ENCODE results near the gene KCNIP4.

Gene KCNIP4

GRCh38 chr4:21554500-21554899 lies 394.1 kb downstream of the KCNIP4 start:
- no peak for DNase-seq

- no peak for DNase-seq
These were observed 394.5 kb downstream of the KCNIP4 start for GRCh38 chr4:21554066-21554465.

GRCh38 chr4:21552455-21552854 lies 396.1 kb downstream of the KCNIP4 start:
- DNase-seq, result no peak

GRCh38 chr4:21544955-21545354 lies 403.6 kb downstream of the KCNIP4 start:
- DNase-seq, result no peak

GRCh38 chr4:21544415-21544814 lies 404.2 kb downstream of the KCNIP4 start:
- DNase-seq, result no peak

GRCh38 chr4:21543514-21543913 lies 405.1 kb downstream of the KCNIP4 start:
- no peak for DNase-seq

- DNase-seq, result no peak
These were observed 412.7 kb downstream of the KCNIP4 start for GRCh38 chr4:21535898-21536297.

GRCh38 chr4:21531048-21531447 lies 417.5 kb downstream of the KCNIP4 start:
- no peak for DNase-seq

- DNase-seq, result no peak
These were observed 419.4 kb downstream of the KCNIP4 start for GRCh38 chr4:21529214-21529613.

GRCh38 chr4:21522296-21522695 lies 426.3 kb downstream of the KCNIP4 start:
- DNase-seq, result no peak

GRCh38 chr4:21517126-21517859 lies 431.3 kb downstream of the KCNIP4 start:
- DNase-seq, result no peak

GRCh38 chr4:21514022-21514694 lies 434.4 kb downstream of the KCNIP4 start:
- no peak for DNase-seq

- no peak for DNase-seq
These were observed 436.2 kb downstream of the KCNIP4 start for GRCh38 chr4:21512353-21512752.

- DNase-seq, result no peak
These were observed 441.1 kb downstream of the KCNIP4 start for GRCh38 chr4:21507439-21507838.

- DNase-seq, result no peak
These were observed 457.9 kb downstream of the KCNIP4 start for GRCh38 chr4:21490682-21491081.

- DNase-seq, result no peak
These were observed 471.8 kb downstream of the KCNIP4 start for GRCh38 chr4:21476757-21477156.

- no peak for DNase-seq
These were observed 474.4 kb downstream of the KCNIP4 start for GRCh38 chr4:21474195-21474594.

GRCh38 chr4:21470535-21470934 lies 478.0 kb downstream of the KCNIP4 start:
- DNase-seq, result no peak

- no peak for DNase-seq
These were observed 478.9 kb downstream of the KCNIP4 start for GRCh38 chr4:21469438-21470300.

- DNase-seq, result no peak
These were observed 481.0 kb downstream of the KCNIP4 start for GRCh38 chr4:21467551-21467950.

GRCh38 chr4:21457086-21457840 lies 491.3 kb downstream of the KCNIP4 start:
- no peak for DNase-seq

- no peak for DNase-seq
These were observed 493.7 kb downstream of the KCNIP4 start for GRCh38 chr4:21454831-21455230.

GRCh38 chr4:21454201-21454600 lies 494.4 kb downstream of the KCNIP4 start:
- DNase-seq, result no peak
